DMS153 treated with DMSO at 0.1 percent for 48 hours (cell line): Measurements from ENCODE around the gene PRRT1B.
"Not testable (repeated sequence)": the region's sequence is repeated elsewhere in the genome, so short reads cannot be mapped to it uniquely, and the experiment has no call there.

Source experiments
- DNase-seq: peaks from one replicate; lab custom pipeline; 2025; ENCODE audit not compliant: unreplicated experiment; lab: John Stamatoyannopoulos, UW

Gene PRRT1B

GRCh38 chr9:131549186-131549585, 3.9 kb downstream of the PRRT1B start:
- DNase-seq: not testable (repeated sequence)

GRCh38 chr9:131550465-131550864, 5.1 kb downstream of the PRRT1B start:
- not testable (repeated sequence) for DNase-seq

- no peak for DNase-seq
Measured at GRCh38 chr9:131552030-131552429, 6.7 kb downstream of the PRRT1B start.

GRCh38 chr9:131554087-131554842, 8.9 kb downstream of the PRRT1B start:
- DNase-seq: no peak

- no peak for DNase-seq
Measured at GRCh38 chr9:131554843-131555351, 9.6 kb downstream of the PRRT1B start.

GRCh38 chr9:131555841-131556673, 10.7 kb downstream of the PRRT1B start:
- no peak for DNase-seq

GRCh38 chr9:131557855-131558548, 12.7 kb downstream of the PRRT1B start:
- no peak for DNase-seq

GRCh38 chr9:131559421-131560000, 14.2 kb downstream of the PRRT1B start:
- DNase-seq: no peak

- DNase-seq: no peak
Measured at GRCh38 chr9:131562032-131562959, 17.0 kb downstream of the PRRT1B start.

- no peak for DNase-seq
Measured at GRCh38 chr9:131565369-131565768, 20.0 kb downstream of the PRRT1B start.

- DNase-seq: no peak
Measured at GRCh38 chr9:131566158-131566557, 20.8 kb downstream of the PRRT1B start.

GRCh38 chr9:131567910-131568309, 22.6 kb downstream of the PRRT1B start:
- DNase-seq: no peak

GRCh38 chr9:131574730-131575640, 29.7 kb downstream of the PRRT1B start:
- DNase-seq: no peak

GRCh38 chr9:131575946-131576853, 30.9 kb downstream of the PRRT1B start:
- DNase-seq: no peak

- no peak for DNase-seq
Measured at GRCh38 chr9:131577005-131578000, 32.0 kb downstream of the PRRT1B start.

- no peak for DNase-seq
Measured at GRCh38 chr9:131578021-131578420, 32.7 kb downstream of the PRRT1B start.
